Spleen (tissue), 7 donors: ENCODE data around the gene BARX2.

Experiments
- CTCF ChIP-seq, 11 experiments: fragments of 200-600 bp in 7 of 11; fragments of 450-650 bp in 4 of 11; sonication (generic) in 4 of 11; IDR thresholded peaks in 8 of 11; conservative IDR thresholded peaks in 3 of 11; 1 replicate in 7 of 11; 2 replicates in 4 of 11; pipeline versions ENCODE4 v1.4.0 to v1.8.0; 2016 to 2021; ENCODE audit warnings: antibody characterized with exemption in 11 of 11, inconsistent platforms in 4 of 11, mild to moderate bottlenecking in 1 of 11
- POLR2A ChIP-seq, 3 donors: fragments of 450-650 bp; IDR thresholded peaks; one replicate each; pipeline ENCODE4 v1.5.1; 2017; ENCODE audit warnings: antibody characterized with exemption in 3 of 3, mild to moderate bottlenecking in 1 of 3
- donor health status: DM: no; HTN: no; CAD: no; lungs with moderate emphysema.
- donor health status: DM: no; HTN: no; CAD: no.
- donor health status: DM: no; HTN: no; CAD: no.

- no peak for TF ChIP-seq CTCF (IDR thresholded peaks at IDR 0.05 in 8 of 11, conservative IDR thresholded peaks at IDR 0.05 in 3 of 11)
- TF ChIP-seq POLR2A (IDR thresholded peaks at IDR 0.05): no peak
Observed at GRCh38 chr11:129376658-129377341, 1.2 kb downstream of the BARX2 start.
